Testis (tissue), 3 donors: ENCODE measurements around the gene SORCS3. TPM values are rescaled to one million over a fixed set of nuclear protein-coding genes. Genes with fewer than 3 reads are reported as not detected.

Experiments
- DNase-seq: peaks from one replicate; pipeline ENCODE4 v3.0.0-alpha.2; 2019
- H3K27ac ChIP-seq, 2 donors: fragments of 200-600 bp; sonication (generic); one replicate each; pipeline ENCODE4 v1.5.1; 2019
- H3K27me3 ChIP-seq: fragments of 200-600 bp; sonication (generic); one replicate; pipeline ENCODE4 v1.5.1; 2019
- H3K36me3 ChIP-seq: fragments of 200-600 bp; sonication (generic); one replicate; pipeline ENCODE4 v1.5.1; 2017; ENCODE audit warnings: low read depth; ENCODE audit errors: missing control alignments
- H3K4me1 ChIP-seq: fragments of 200-600 bp; sonication (generic); one replicate; pipeline ENCODE4 v1.5.1; 2019
- H3K4me3 ChIP-seq, 2 donors: fragments of 200-600 bp; sonication (generic); one replicate each; pipeline ENCODE4 v1.5.1; 2017 to 2019
- H3K9me3 ChIP-seq: fragments of 200-600 bp; sonication (generic); one replicate; pipeline ENCODE4 v1.5.1; 2017
- CTCF ChIP-seq, 3 experiments: fragments of 450-650 bp in 2 of 3; fragments of 200-600 bp in 1 of 3; sonication (generic) in 1 of 3; IDR thresholded peaks; one replicate each; pipeline ENCODE4 v1.5.1; 2016 to 2019; ENCODE audit warnings: antibody characterized with exemption in 3 of 3, mild to moderate bottlenecking in 2 of 3, moderate library complexity in 1 of 3
- POLR2A ChIP-seq: fragments of 450-650 bp; IDR thresholded peaks from one replicate; pipeline ENCODE4 v1.6.1; 2017; ENCODE audit warnings: antibody characterized with exemption, mild to moderate bottlenecking, moderate library complexity
- WGBS, 2 donors: methylation state at CpG; one replicate each; pipeline ENCODE4 v1.1.5; 2018; 5-methylcytosine and 5-hydroxymethylcytosine counted together
- intact Hi-C: fragments of 100-400 bp; cut with DNase I; formaldehyde crosslinking; loops from one replicate; pipeline ENCODE4 v1.15.1; 2023; ENCODE audit warnings: low total_unique reads
- polyA plus RNA-seq: library from polyadenylated mRNA; stranded (reverse); fragments of 350-450 nt; fragmentation: Illumina TruSeq; extraction: RNeasy Lipid Tissue Mini Kit (QIAGEN cat#74804); gene quantifications from one replicate; pipeline ENCODE4 v1.2.3, GENCODE V29; 2014; ENCODE audit warnings: low read depth, low replicate concordance; ENCODE audit not compliant: insufficient read depth
- total RNA-seq, 2 donors: library from RNA; depleted of rRNA; stranded (reverse); fragments of >200 nt; gene quantifications; one replicate each; pipeline ENCODE4 v1.2.3, GENCODE V29; 2016

The SORCS3 gene
- total and polyA plus RNA-seq, 3 donors from 2014 or later: 1.3 to 2.2 (median 1.7) TPM

DNA sequence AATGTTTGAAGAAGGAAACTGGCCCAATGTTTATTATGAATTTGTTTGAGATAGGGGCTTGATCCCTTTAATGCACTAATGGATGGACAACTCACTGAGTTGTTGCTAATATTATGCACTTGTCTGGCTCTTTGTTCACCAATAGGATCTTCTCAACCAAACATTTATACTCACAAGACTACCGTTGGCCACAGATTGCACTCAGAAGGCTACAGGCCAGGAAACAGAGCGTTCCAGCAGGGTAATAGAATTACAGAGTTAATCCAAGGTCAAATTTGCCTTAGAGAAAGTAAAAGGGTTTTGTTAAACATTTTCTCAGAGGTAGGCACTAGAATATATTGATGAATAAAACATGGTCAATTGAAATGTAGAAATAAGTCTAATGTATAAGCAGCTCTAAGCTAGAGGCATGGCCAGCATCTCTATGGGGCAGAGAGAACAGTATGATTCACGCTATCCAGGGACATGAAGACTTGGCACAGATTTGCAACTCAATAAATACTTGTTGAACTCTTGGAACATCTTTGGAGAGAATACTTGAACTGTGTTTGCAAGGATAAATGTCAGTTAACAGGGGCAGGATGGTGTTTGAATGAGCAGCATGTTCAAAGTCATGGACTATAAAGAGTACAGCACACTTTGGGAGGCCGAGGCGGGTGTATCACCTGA lies 606.9 kb downstream of the SORCS3 start:
- TF ChIP-seq CTCF (IDR thresholded peaks at IDR 0.05): no peak
- TF ChIP-seq POLR2A: no peak
- Histone ChIP-seq H3K27ac (no peak overlapping the region), H3K4me1 (no peaks in the 10 kb centered on the region), H3K27me3 (no peaks in the 10 kb centered on the region), H3K36me3 (no peaks in the 10 kb centered on the region), H3K4me3 (no peak overlapping the region), H3K9me3 (no peaks in the 10 kb centered on the region)
- WGBS, 2 donors: 42 to 62% methylated on average over 5 of the region's 5 CpGs
- DNase-seq: no peak
- intact Hi-C loops: no loop called here

DNA sequence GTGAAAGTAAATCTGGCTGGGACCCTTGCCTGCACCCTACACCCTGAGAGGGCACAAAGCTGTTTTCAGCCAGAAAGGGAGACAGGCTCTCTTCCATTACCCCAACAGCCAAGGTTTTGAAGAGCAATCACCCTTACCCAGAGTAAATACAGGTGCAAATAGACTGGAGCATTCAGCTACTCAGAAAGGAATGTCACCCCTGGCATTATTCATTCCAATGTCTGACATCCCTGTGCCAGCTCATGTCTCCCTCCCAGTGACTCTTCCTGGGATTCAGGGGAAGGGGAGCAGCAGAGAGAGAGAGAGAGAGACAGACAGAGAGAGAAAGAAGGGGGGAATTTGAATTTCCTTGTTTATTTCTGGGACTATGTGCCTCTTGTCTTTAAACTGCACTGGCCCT lies 611.8 kb downstream of the SORCS3 start:
- Histone ChIP-seq H3K4me1 (no peaks in the 10 kb centered on the region), H3K27ac (no peak overlapping the region), H3K36me3 (no peaks in the 10 kb centered on the region), H3K27me3 (no peaks in the 10 kb centered on the region), H3K4me3 (no peak overlapping the region), H3K9me3 (no peaks in the 10 kb centered on the region)
- intact Hi-C loops: no loop called here
- TF ChIP-seq CTCF (IDR thresholded peaks at IDR 0.05) (no peak), POLR2A (no peak)
- no peak for DNase-seq

GRCh38 chr10:105253515-105254212 lies 612.6 kb downstream of the SORCS3 start:
- H3K4me1 ChIP-seq: no peaks in the 10 kb centered on the region
- TF ChIP-seq POLR2A (no peak), CTCF (IDR thresholded peaks at IDR 0.05) (no peak)
- H3K4me3 ChIP-seq: no peak overlapping the region
- no peak overlapping the region for H3K27ac ChIP-seq
- intact Hi-C loops: no loop called here
- H3K27me3 ChIP-seq: no peaks in the 10 kb centered on the region
- no peaks in the 10 kb centered on the region for H3K9me3 ChIP-seq
- WGBS, 2 donors: 72 to 80% methylated on average over 8 of the region's 8 CpGs
- no peak for DNase-seq
- no peaks in the 10 kb centered on the region for H3K36me3 ChIP-seq

DNA sequence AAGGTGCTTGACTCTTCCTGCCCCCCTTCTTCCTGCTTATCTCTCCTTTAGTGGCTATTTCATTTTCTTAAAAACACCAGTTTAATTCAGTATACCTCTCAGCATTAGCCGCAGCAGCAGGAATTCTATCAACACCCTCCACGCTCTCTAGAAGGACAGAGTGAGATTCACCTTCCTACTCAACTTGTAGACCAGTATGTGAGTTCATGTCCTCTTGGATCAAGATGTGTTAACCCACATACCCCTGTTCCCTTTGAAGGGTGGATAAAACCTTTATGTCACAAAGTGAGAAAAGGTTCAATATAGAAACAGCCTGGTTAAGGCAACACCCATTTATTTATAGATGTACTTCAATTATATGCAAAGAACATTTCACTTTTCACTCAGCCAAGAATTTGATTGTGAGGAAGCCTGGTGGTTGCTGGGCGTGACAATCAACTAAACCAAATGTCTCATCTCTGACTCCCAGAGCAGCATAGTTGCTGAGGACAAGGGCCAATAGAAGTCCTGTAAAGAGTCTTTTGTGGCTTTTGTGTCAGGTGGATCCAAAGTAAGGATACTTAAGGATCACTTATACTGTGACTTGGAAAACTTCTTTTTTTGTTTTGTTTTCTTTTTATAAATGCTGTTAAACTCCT lies 617.1 kb downstream of the SORCS3 start:
- TF ChIP-seq POLR2A: no peak
- TF ChIP-seq CTCF (IDR thresholded peaks at IDR 0.05): no peak
- Histone ChIP-seq H3K27ac (no peak overlapping the region), H3K9me3 (no peaks in the 10 kb centered on the region), H3K27me3 (no peaks in the 10 kb centered on the region), H3K36me3 (no peaks in the 10 kb centered on the region), H3K4me1 (no peaks in the 10 kb centered on the region), H3K4me3 (no peak overlapping the region)
- intact Hi-C loops: no loop called here
- 83 to 87% methylated on average over 3 of the region's 3 CpGs for WGBS, 2 donors
- no peak for DNase-seq
